ENCODE measurements around the gene SBNO2. TPM values are rescaled to one million over a fixed set of nuclear protein-coding genes. Genes with fewer than 3 reads are reported as not detected.

SBNO2 gene
- total and polyA plus RNA-seq, 2 donors (not counting 1 experiment from before 2014, with no cell fraction given) = 42.8 to 83.3 TPM

DNA sequence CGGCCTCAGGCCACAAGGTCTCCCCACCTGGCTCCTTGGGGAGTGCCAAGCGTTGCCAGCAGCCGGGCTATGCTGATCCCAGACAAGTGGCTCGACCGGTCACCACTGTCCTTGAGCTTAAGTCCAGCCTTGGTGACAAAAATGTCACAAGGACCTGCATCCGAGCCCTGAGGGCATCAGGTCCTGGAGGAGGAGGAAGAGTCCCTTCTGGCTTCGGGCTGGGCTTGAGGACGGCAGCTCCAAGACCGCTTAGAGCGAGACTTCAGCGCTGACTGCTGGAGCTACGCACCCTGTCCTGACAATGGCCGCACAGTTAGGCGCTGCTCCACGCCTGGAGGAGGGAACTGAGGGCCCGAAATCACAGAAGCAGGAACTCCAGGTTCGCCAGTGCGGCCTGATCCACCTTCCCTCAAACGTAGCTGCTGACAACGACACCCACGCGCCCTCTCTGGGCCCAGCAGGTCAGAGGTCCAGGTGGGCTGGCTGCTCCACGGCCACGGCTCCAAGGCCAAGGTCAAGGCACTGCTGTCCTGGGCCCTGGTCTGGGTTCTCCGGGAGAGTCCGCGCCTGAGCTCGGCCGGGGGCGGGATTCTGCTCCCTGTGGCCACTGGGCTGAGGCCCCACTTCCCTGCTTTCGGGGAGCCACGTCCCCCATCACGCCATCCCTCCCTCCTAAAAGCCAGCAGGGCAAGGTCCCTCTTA lies 7.0 kb downstream of the SBNO2 start:
- Mint-ChIP-seq H3K4me1 (peaks cover 23% of the 10 kb centered on the region), H3K27me3 (no peaks in the 10 kb centered on the region), H3K4me3 (no peak overlapping the region), H3K9me3 (ENCODE audit: insufficient read depth) (no peaks in the 10 kb centered on the region), H3K27ac (no peak overlapping the region)
- ChIA-PET POLR2A (no interaction called here), CTCF (no interaction called here)
- no peak overlapping the region for H3K4me2 ChIP-seq (replicated peaks; ENCODE audit: low read depth, low read length, poor library complexity, severe bottlenecking)
- no peak for TF ChIP-seq EZH2 (IDR thresholded peaks at IDR 0.05; ENCODE audit: borderline replicate concordance, insufficient read depth, low read depth, low read length, poor library complexity, severe bottlenecking)
- TF ChIP-seq CTCF (IDR thresholded peaks at IDR 0.05) = no peak
- peaks cover 85% of the 10 kb centered on the region for H3K79me2 ChIP-seq (ENCODE audit: control insufficient read depth, insufficient read depth, low read length)
- H2AFZ ChIP-seq (ENCODE audit: insufficient read depth, low read depth, low read length, poor library complexity, severe bottlenecking) = no peak overlapping the region
- H3K27ac ChIP-seq (ENCODE audit: low read length in 2 of 2) = no peak overlapping the region
- peaks cover 86% of the 10 kb centered on the region for H4K20me1 ChIP-seq (ENCODE audit: control insufficient read depth, insufficient read depth, low read length, poor library complexity, severe bottlenecking)
- H3K36me3 ChIP-seq (replicated peaks in 1 of 2; ENCODE audit: control extremely low read depth in 1 of 2, control insufficient read depth in 1 of 2, extremely low read depth in 1 of 2, insufficient read depth in 2 of 2, low read length in 1 of 2) = peaks cover 0 to 5% of the 10 kb centered on the region in 2 experiments
- ATAC-seq (ENCODE audit: low read depth) = no peak
- WGBS (ENCODE audit: insufficient coverage) = 96% methylated on average over 33 of the region's 33 CpGs
- H3K27me3 ChIP-seq (replicated peaks in 1 of 4; ENCODE audit: control extremely low read depth in 1 of 4, control insufficient read depth in 3 of 4, insufficient read depth in 4 of 4, low read length in 3 of 4) = no peaks in the 10 kb centered on the region
- no peaks in the 10 kb centered on the region for H3K9me3 ChIP-seq (ENCODE audit: control extremely low read depth in 1 of 3, control insufficient read depth in 2 of 3, insufficient read depth in 1 of 3, low read length in 2 of 3)
- intact Hi-C loops (cut with micrococcal nuclease) = no loop called here
- DNase-seq = no peak
- no peak overlapping the region for H3K4me3 ChIP-seq (ENCODE audit: control extremely low read depth in 1 of 5, extremely low read depth in 1 of 5, insufficient read depth in 1 of 5, low read depth in 2 of 5, low read length in 4 of 5)
- H3K4me1 ChIP-seq (ENCODE audit: control insufficient read depth in 2 of 2, insufficient read depth in 2 of 2, low read length in 2 of 2) = peaks cover 0 to 2% of the 10 kb centered on the region in 2 donors
- H3K9ac ChIP-seq (ENCODE audit: low read length) = no peak overlapping the region

DNA sequence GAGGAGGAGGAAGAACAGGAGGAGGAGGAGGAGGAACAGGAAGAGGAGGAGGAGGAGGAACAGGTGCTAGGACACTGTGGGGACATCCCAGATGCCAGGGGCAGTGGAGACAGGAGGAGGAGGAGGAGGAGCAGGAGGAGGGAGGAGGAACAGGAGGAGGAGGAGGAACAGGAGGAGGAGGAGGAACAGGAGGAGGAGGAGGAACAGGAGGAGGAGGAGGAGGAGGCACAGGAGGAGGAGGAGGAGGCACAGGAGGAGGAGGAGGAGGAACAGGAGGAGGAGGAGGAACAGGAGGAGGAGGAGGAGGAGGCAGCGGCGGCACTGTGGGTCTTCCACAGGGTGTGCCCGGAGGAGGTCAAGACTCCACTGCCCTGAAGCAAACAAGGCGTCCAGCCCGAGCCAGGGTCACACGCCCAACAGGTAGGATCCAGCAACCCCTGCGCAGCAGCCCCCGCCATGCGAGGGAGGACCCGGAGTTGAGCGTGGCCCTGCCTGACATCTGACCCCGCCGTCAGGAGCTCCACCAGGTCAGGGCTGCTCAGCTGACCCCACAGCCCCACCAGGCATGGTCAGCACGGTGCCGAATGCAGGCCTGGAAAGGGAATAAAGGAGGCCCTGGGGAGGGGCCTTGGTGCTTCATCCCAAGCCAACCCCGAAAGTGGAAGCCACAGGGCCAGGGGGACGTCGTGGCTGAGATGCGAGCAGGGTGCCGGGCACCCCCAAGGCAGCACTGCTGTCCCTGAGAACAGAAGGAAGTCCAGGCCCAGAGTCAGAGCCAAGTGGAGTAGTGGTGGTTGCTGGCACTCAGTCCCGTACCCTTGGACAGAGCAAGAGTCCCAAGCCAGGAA lies 9.2 kb downstream of the SBNO2 start:
- ChIA-PET POLR2A (interaction anchor here (0.6 to 0.8 kb wide), 2 partner anchors 9 to 54 kb away, joined by 3 read pairs; partner anchors contain the start of gene SBNO2), CTCF (no interaction called here)
- H2AFZ ChIP-seq (ENCODE audit: insufficient read depth, low read depth, low read length, poor library complexity, severe bottlenecking) = no peak overlapping the region
- no peak overlapping the region for H3K4me2 ChIP-seq (replicated peaks; ENCODE audit: low read depth, low read length, poor library complexity, severe bottlenecking)
- peaks cover 77% of the 10 kb centered on the region for H3K79me2 ChIP-seq (ENCODE audit: control insufficient read depth, insufficient read depth, low read length)
- H3K9me3 Mint-ChIP-seq (ENCODE audit: insufficient read depth) = no peaks in the 10 kb centered on the region
- no peak overlapping the region for H3K27ac Mint-ChIP-seq
- DNase-seq = no peak
- H3K27me3 ChIP-seq (replicated peaks in 1 of 4; ENCODE audit: control extremely low read depth in 1 of 4, control insufficient read depth in 3 of 4, insufficient read depth in 4 of 4, low read length in 3 of 4) = no peaks in the 10 kb centered on the region
- ATAC-seq (ENCODE audit: low read depth) = no peak
- H3K9me3 ChIP-seq (ENCODE audit: control extremely low read depth in 1 of 3, control insufficient read depth in 2 of 3, insufficient read depth in 1 of 3, low read length in 2 of 3) = no peaks in the 10 kb centered on the region
- no peaks in the 10 kb centered on the region for H3K27me3 Mint-ChIP-seq
- 87% methylated on average over 21 of the region's 21 CpGs for WGBS (ENCODE audit: insufficient coverage)
- intact Hi-C loops (cut with micrococcal nuclease) = no loop called here
- H3K36me3 ChIP-seq (replicated peaks in 1 of 2; ENCODE audit: control extremely low read depth in 1 of 2, control insufficient read depth in 1 of 2, extremely low read depth in 1 of 2, insufficient read depth in 2 of 2, low read length in 1 of 2) = peaks cover 0 to 7% of the 10 kb centered on the region in 2 experiments
- no peak overlapping the region for H3K4me3 Mint-ChIP-seq
- H3K9ac ChIP-seq (ENCODE audit: low read length) = no peak overlapping the region
- no peak overlapping the region for H3K4me3 ChIP-seq (ENCODE audit: control extremely low read depth in 1 of 5, extremely low read depth in 1 of 5, insufficient read depth in 1 of 5, low read depth in 2 of 5, low read length in 4 of 5)
- H3K4me1 Mint-ChIP-seq = peaks cover 15% of the 10 kb centered on the region
- no peak for TF ChIP-seq EZH2 (IDR thresholded peaks at IDR 0.05; ENCODE audit: borderline replicate concordance, insufficient read depth, low read depth, low read length, poor library complexity, severe bottlenecking)
- TF ChIP-seq CTCF (IDR thresholded peaks at IDR 0.05) = no peak
- peaks cover 82% of the 10 kb centered on the region for H4K20me1 ChIP-seq (ENCODE audit: control insufficient read depth, insufficient read depth, low read length, poor library complexity, severe bottlenecking)
- H3K4me1 ChIP-seq (ENCODE audit: control insufficient read depth in 2 of 2, insufficient read depth in 2 of 2, low read length in 2 of 2) = no peaks in the 10 kb centered on the region
- H3K27ac ChIP-seq (ENCODE audit: low read length in 2 of 2) = no peak overlapping the region
